GM18505 (cell line): ENCODE data around the gene TENM4.
"Not testable (repeated sequence)": the region's sequence is repeated elsewhere in the genome, so short reads cannot be mapped to it uniquely, and the experiment has no call there.

ENCODE experiments used
- ATAC-seq: cut with Tn5 transposase; IDR thresholded peaks from one replicate; pipeline ENCODE4 v1.9.1; 2021; ENCODE audit not compliant: unreplicated experiment
- POLR2A ChIP-seq: IDR thresholded peaks from 4 replicates; pipeline ENCODE4 v1.6.1; 2011; ENCODE audit warnings: borderline replicate concordance; ENCODE audit not compliant: insufficient read depth, insufficient read length; ENCODE audit errors: extremely low read depth

The TENM4 gene

GRCh38 chr11:79206951-79207350, 233.9 kb downstream of the TENM4 start:
- TF ChIP-seq POLR2A, result no peak
- ATAC-seq, result no peak

- ATAC-seq, result no peak
- TF ChIP-seq POLR2A, result no peak
Observed at GRCh38 chr11:79205786-79206185, 235.0 kb downstream of the TENM4 start.

GRCh38 chr11:79201677-79202347, 239.0 kb downstream of the TENM4 start:
- peak; percentile 82 for ATAC-seq
- TF ChIP-seq POLR2A, result no peak

GRCh38 chr11:79200398-79201070, 240.3 kb downstream of the TENM4 start:
- TF ChIP-seq POLR2A, result no peak
- ATAC-seq, result no peak

- no peak for ATAC-seq
- TF ChIP-seq POLR2A, result no peak
Observed at GRCh38 chr11:79199729-79200354, 241.0 kb downstream of the TENM4 start.

GRCh38 chr11:79198898-79199250, 242.0 kb downstream of the TENM4 start:
- no peak for ATAC-seq
- TF ChIP-seq POLR2A, result no peak

GRCh38 chr11:79198203-79198897, 242.5 kb downstream of the TENM4 start:
- ATAC-seq, result no peak
- TF ChIP-seq POLR2A, result no peak

GRCh38 chr11:79196950-79197349, 243.9 kb downstream of the TENM4 start:
- no peak for TF ChIP-seq POLR2A
- ATAC-seq, result no peak

- no peak for TF ChIP-seq POLR2A
- ATAC-seq, result no peak
Observed at GRCh38 chr11:79195209-79195608, 245.6 kb downstream of the TENM4 start.

GRCh38 chr11:79193663-79194310, 247.0 kb downstream of the TENM4 start:
- ATAC-seq, result no peak
- no peak for TF ChIP-seq POLR2A

GRCh38 chr11:79192836-79193235, 248.0 kb downstream of the TENM4 start:
- no peak for ATAC-seq
- no peak for TF ChIP-seq POLR2A

GRCh38 chr11:79191716-79192115, 249.1 kb downstream of the TENM4 start:
- ATAC-seq, result not testable (repeated sequence)

GRCh38 chr11:79190553-79190952, 250.3 kb downstream of the TENM4 start:
- not testable (repeated sequence) for ATAC-seq
